Right lobe of liver (tissue), 4 donors: ENCODE data around the gene NTM.

ENCODE experiments used
- POLR2A ChIP-seq: fragments of 450-650 bp; IDR thresholded peaks from one replicate; pipeline ENCODE4 v1.6.1; 2017; ENCODE audit warnings: antibody characterized with exemption, mild to moderate bottlenecking
- TF ChIP-seq, protein P1 (sequence below), 4 donors: fragments of 200-600 bp in 3 of 4; fragments of 450-650 bp in 1 of 4; IDR thresholded peaks; one replicate each; pipeline versions ENCODE4 v1.5.1 to v1.8.0; 2016 to 2022; ENCODE audit warnings: antibody characterized with exemption in 4 of 4, mild to moderate bottlenecking in 2 of 4
- donor health status: DM: no; HTN: no; CAD: no.
- donor health status: DM: no; HTN: no; CAD: no.
- donor health status: DM: no; HTN: yes; CAD: no.

DNA sequence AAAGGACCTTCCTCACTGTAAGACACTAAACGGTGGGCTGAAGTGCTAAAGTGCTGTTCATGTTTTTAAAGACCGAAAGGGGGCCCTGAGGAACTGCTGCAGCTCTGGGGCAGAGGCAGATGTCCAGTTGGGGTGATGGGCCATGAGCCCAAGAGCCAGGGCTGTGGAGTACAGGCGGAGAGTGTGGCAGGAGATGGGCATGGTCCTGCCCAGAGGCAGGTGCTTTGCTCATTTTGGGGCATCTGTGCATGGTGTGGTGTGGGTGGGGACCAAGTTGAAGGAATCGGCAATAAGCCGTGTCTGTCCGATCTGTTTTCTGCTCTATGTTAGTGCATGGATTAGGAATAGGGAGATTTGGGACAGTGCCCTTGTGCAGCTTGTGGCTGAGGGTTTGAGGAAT is 258.3 kb downstream of the NTM start:
- TF ChIP-seq POLR2A = no peak
- TF ChIP-seq, protein P1, sequence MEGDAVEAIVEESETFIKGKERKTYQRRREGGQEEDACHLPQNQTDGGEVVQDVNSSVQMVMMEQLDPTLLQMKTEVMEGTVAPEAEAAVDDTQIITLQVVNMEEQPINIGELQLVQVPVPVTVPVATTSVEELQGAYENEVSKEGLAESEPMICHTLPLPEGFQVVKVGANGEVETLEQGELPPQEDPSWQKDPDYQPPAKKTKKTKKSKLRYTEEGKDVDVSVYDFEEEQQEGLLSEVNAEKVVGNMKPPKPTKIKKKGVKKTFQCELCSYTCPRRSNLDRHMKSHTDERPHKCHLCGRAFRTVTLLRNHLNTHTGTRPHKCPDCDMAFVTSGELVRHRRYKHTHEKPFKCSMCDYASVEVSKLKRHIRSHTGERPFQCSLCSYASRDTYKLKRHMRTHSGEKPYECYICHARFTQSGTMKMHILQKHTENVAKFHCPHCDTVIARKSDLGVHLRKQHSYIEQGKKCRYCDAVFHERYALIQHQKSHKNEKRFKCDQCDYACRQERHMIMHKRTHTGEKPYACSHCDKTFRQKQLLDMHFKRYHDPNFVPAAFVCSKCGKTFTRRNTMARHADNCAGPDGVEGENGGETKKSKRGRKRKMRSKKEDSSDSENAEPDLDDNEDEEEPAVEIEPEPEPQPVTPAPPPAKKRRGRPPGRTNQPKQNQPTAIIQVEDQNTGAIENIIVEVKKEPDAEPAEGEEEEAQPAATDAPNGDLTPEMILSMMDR (IDR thresholded peaks at IDR 0.05) = no peak
